ENCODE data around the gene C2CD4C. TPM values are rescaled to one million over a fixed set of nuclear protein-coding genes. Genes with fewer than 3 reads are reported as not detected.

The C2CD4C gene
- total and polyA plus RNA-seq, 2 experiments from 2014 or later: 2.1 to 12.5 TPM

GRCh38 chr19:455031-455705 lies 46.2 kb upstream of the C2CD4C start:
- Mint-ChIP-seq H3K36me3 (ENCODE audit: low read depth) (peaks cover 9% of the 10 kb centered on the region), H3K27ac (no peak overlapping the region), H3K27me3 (ENCODE audit: insufficient read depth, low read depth, poor library complexity) (peaks cover 14% of the 10 kb centered on the region), H3K4me3 (no peak overlapping the region), H3K4me1 (peaks cover 7% of the 10 kb centered on the region; the same call in 2 of the 3 replicates), H3K9me3 (peaks cover 34% of the 10 kb centered on the region)
- Histone ChIP-seq H3K4me3 (no peak overlapping the region), H3K79me2 (replicated peaks; ENCODE audit: insufficient read depth) (no peaks in the 10 kb centered on the region), H3F3A (replicated peaks; ENCODE audit: low read depth) (0 out of 2 replicates have a peak, but pooled peaks cover 4% of the 10 kb centered on the region), H3K4me2 (no peak overlapping the region), H3K27me3 (ENCODE audit: insufficient read depth) (peaks cover 14% of the 10 kb centered on the region), H3K27ac (ENCODE audit: low read depth) (no peak overlapping the region), H3K9me2 (ENCODE audit: insufficient read depth) (no peaks in the 10 kb centered on the region), H4K20me1 (replicated peaks; ENCODE audit: insufficient read depth) (no peaks in the 10 kb centered on the region), H3K4me1 (ENCODE audit: insufficient read depth) (no peaks in the 10 kb centered on the region; the same call in 1 of the 2 replicates), H2AFZ (no peak overlapping the region), H3K36me3 (ENCODE audit: insufficient read depth) (no peaks in the 10 kb centered on the region)
- DNase-seq (ENCODE audit: low spot score) (no peak), ATAC-seq (no peak)
- TF ChIP-seq ZNF462 (CRISPR knock-in tag; IDR thresholded peaks at IDR 0.05) (no peak), STAT1 (IDR thresholded peaks at IDR 0.05; ENCODE audit: unreplicated experiment) (no peak), NANOG (IDR thresholded peaks at IDR 0.05; ENCODE audit: borderline replicate concordance) (no peak)

- Histone ChIP-seq H3K4me1 (ENCODE audit: insufficient read depth) (no peaks in the 10 kb centered on the region), H3K36me3 (ENCODE audit: insufficient read depth) (no peaks in the 10 kb centered on the region), H3F3A (replicated peaks; ENCODE audit: low read depth) (0 out of 2 replicates have a peak, but pooled peaks cover 4% of the 10 kb centered on the region), H3K4me3 (no peak overlapping the region), H4K20me1 (replicated peaks; ENCODE audit: insufficient read depth) (no peaks in the 10 kb centered on the region), H3K27ac (ENCODE audit: low read depth) (no peak overlapping the region), H3K27me3 (ENCODE audit: insufficient read depth) (no peaks in the 10 kb centered on the region), H3K4me2 (no peak overlapping the region), H3K79me2 (replicated peaks; ENCODE audit: insufficient read depth) (no peaks in the 10 kb centered on the region), H2AFZ (no peak overlapping the region), H3K9me2 (ENCODE audit: insufficient read depth) (no peaks in the 10 kb centered on the region)
- Mint-ChIP-seq H3K4me1 (peaks cover 2% of the 10 kb centered on the region; the same call in 1 of the 3 replicates), H3K4me3 (no peak overlapping the region), H3K27me3 (ENCODE audit: insufficient read depth, low read depth, poor library complexity) (peaks cover 10% of the 10 kb centered on the region), H3K27ac (no peak overlapping the region), H3K9me3 (peaks cover 38% of the 10 kb centered on the region), H3K36me3 (ENCODE audit: low read depth) (peaks cover 10% of the 10 kb centered on the region)
- DNase-seq (ENCODE audit: low spot score) (no peak), ATAC-seq (no peak)
- no peak for TF ChIP-seq REST (IDR thresholded peaks at IDR 0.05; ENCODE audit: unreplicated experiment)
- TF ChIP-seq EZH2phosphoT487 (IDR thresholded peaks at IDR 0.05; ENCODE audit: unreplicated experiment): no peak
- TF ChIP-seq ZNF331 (CRISPR knock-in tag; IDR thresholded peaks at IDR 0.05; ENCODE audit: low read depth): no peak
Observed at GRCh38 chr19:453606-454005, 44.7 kb upstream of the C2CD4C start.
